ENCODE measurements around the gene HM13. TPM values are rescaled to one million over a fixed set of nuclear protein-coding genes. Genes with fewer than 3 reads are reported as not detected.
"Not testable (repeated sequence)": the region's sequence is repeated elsewhere in the genome, so short reads cannot be mapped to it uniquely, and the experiment has no call there.

Gene HM13
- total RNA-seq, 2 experiments from 2014 or later = 67.3 to 69.4 TPM

DNA sequence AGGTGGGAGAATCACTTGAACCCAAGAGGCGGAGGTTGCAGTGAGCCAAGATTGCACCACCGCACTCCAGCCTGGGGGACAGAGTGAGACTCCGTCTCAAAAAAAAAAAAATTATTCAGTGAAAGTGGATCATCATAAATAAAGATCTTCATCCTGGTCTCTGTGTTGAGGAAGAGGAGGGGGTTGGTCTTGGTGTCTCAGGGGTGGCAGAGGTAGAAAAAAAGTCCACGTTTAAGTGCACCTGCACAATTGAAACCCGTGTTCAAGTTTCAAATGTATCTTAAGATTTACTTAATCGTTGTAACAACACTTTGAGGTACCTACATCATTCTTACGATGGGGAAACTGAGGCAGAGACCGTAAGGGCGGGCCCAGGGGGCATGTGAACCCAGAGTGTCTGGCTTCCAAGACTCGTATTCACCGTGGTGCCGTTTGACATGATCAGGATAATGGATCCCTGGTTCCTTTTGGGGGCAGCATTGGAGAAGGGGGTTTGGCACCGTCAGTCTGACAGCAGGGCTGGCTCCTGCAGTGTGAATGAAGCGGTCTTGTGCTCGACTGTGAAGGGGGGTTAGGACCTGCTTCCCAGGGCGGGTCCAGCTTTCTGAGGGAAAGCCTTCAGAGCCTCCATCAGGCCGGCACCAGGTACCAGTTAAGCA is 57.9 kb downstream of the HM13 start:
- no peaks in the 10 kb centered on the region for H3K36me3 Mint-ChIP-seq (ENCODE audit: low read depth)
- intact Hi-C loops (cut with micrococcal nuclease) = loop anchor here (2.0 to 5.0 kb wide), 2 partner anchors 57 to 105 kb away; partner anchors contain the start of gene HM13
- peak; percentile 26 for DNase-seq
- H3K27me3 Mint-ChIP-seq (ENCODE audit: low read depth) = no peaks in the 10 kb centered on the region
- CTCF ChIA-PET = interaction anchor here (0.6 to 14.0 kb wide), 5 partner anchors 14 to 79 kb away, joined by 3 to 330 read pairs (median 5); no protein-coding TSS in a partner anchor
- peak overlapping the region; percentile 78 for H3K4me3 Mint-ChIP-seq
- H3K27ac Mint-ChIP-seq = peak overlapping the region; percentile 84
- H3K9me3 Mint-ChIP-seq = no peaks in the 10 kb centered on the region
- H3K4me1 Mint-ChIP-seq (ENCODE audit: low read depth) = peaks cover 18% of the 10 kb centered on the region

DNA sequence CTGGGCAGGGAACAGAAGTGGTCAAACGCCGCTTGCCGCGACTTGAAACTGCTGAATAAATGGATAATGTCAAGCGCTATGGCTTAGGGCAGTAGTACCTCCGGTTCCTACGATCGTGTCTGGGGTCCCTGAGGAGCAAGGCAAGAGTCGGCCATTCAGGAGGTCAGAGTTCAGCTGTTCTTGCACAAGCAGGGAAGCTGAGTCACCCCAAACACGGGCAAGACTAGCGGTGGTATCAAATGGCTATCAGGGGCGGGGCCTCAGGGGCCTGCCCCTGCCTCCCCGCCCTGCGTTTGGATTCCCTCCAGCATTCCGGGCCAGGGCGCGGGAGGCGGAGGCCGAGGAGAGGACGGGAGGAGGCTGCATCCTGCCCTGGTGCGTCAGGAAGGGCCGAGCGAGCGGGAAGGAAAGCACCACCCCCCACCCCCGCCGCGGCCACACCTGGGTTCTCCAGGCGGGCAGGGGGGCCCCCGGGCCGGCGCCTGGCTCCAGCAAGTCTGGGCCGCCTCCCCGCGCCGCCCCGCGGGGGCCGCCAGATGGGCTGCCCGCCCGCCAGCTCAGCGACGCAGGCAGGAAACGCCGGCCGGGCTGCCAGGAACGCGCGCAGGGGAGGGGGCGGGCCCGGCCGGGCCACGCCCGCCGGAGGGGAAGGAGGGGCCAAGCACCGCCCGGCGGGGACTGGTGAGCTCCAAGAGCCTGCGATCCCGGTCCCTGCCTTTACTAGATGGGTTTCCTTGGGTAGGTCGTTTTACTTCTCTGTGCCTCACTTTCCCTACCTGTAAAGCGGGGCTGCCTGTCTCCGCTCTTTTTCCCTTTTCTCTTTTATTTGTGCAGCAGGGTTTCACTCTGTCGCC is 58.7 kb downstream of the HM13 start:
- H3K4me3 Mint-ChIP-seq = peak overlapping the region; percentile 86
- intact Hi-C loops (cut with micrococcal nuclease) = loop anchor here (1.0 to 5.0 kb wide), 6 partner anchors 13 to 150 kb away; partner anchors contain the start of genes HM13 and ID1
- H3K4me1 Mint-ChIP-seq (ENCODE audit: low read depth) = peaks cover 23% of the 10 kb centered on the region
- H3K9me3 Mint-ChIP-seq = no peaks in the 10 kb centered on the region
- no peaks in the 10 kb centered on the region for H3K27me3 Mint-ChIP-seq (ENCODE audit: low read depth)
- CTCF ChIA-PET = interaction anchor here (0.6 to 14.0 kb wide), 5 partner anchors 15 to 213 kb away, joined by 3 to 330 read pairs (median 3); no protein-coding TSS in a partner anchor
- peak; percentile 92 for DNase-seq
- H3K36me3 Mint-ChIP-seq (ENCODE audit: low read depth) = no peaks in the 10 kb centered on the region
- H3K27ac Mint-ChIP-seq = peak overlapping the region; percentile 85

GRCh38 chr20:31573555-31574321 is 59.5 kb downstream of the HM13 start:
- Mint-ChIP-seq H3K27ac (peak overlapping the region; percentile 85), H3K9me3 (no peaks in the 10 kb centered on the region), H3K36me3 (ENCODE audit: low read depth) (no peaks in the 10 kb centered on the region), H3K27me3 (ENCODE audit: low read depth) (no peaks in the 10 kb centered on the region), H3K4me3 (peak overlapping the region; percentile 86), H3K4me1 (ENCODE audit: low read depth) (peaks cover 23% of the 10 kb centered on the region)
- intact Hi-C loops (cut with micrococcal nuclease) = loop anchor here (1.0 to 5.0 kb wide), 6 partner anchors 13 to 150 kb away; partner anchors contain the start of genes HM13 and ID1
- no peak for DNase-seq
- CTCF ChIA-PET = interaction anchor here (0.7 to 14.0 kb wide), 5 partner anchors 16 to 212 kb away, joined by 3 to 330 read pairs (median 3); no protein-coding TSS in a partner anchor

DNA sequence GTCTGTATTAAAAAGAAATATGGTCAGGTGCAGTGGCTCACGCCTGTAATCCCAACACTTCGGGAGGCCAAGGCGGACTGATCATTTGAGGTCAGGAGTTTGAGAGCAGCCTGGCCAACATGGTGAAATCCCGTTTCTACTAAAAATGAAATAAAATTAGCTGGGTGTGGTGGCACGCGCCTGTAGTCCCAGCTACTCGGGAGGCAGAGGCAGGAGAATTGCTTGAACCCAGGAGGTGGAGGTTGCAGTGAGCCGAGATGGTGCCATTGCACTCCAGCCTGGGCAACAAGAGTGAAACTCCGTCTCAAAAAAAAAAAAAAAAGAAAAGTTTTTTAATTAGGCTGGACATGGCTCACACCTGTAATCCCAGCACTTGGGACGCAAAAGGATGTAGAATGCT is 60.7 kb downstream of the HM13 start:
- not testable (repeated sequence) for H3K9me3 Mint-ChIP-seq; H3K36me3 Mint-ChIP-seq (ENCODE audit: low read depth); H3K27ac Mint-ChIP-seq; H3K27me3 Mint-ChIP-seq (ENCODE audit: low read depth); H3K4me3 Mint-ChIP-seq; DNase-seq
- H3K4me1 Mint-ChIP-seq (ENCODE audit: low read depth) = peaks cover 23% of the 10 kb centered on the region
- intact Hi-C loops (cut with micrococcal nuclease) = loop anchor here (5.0 kb wide), 1 partner anchor 102 kb away; no protein-coding TSS in a partner anchor
- CTCF ChIA-PET = interaction anchor here (0.6 to 14.0 kb wide), 4 partner anchors 17 to 1012 kb away, joined by 3 to 330 read pairs (median 69); no protein-coding TSS in a partner anchor

- H3K4me1 Mint-ChIP-seq (ENCODE audit: low read depth) = peaks cover 20% of the 10 kb centered on the region
- CTCF ChIA-PET = interaction anchor here (0.7 to 14.0 kb wide), 4 partner anchors 14 to 1202 kb away, joined by 3 to 330 read pairs (median 4); no protein-coding TSS in a partner anchor
Observed at GRCh38 chr20:31576751-31577150, 62.5 kb downstream of the HM13 start.

GRCh38 chr20:31577194-31577593 is 63.0 kb downstream of the HM13 start:
- H3K27me3 Mint-ChIP-seq (ENCODE audit: low read depth) = no peaks in the 10 kb centered on the region
- DNase-seq = no peak
- H3K4me1 Mint-ChIP-seq (ENCODE audit: low read depth) = peaks cover 17% of the 10 kb centered on the region
- intact Hi-C loops (cut with micrococcal nuclease) = no loop called here
- CTCF ChIA-PET = interaction anchor here (0.7 to 14.0 kb wide), 5 partner anchors 8 to 1201 kb away, joined by 3 to 330 read pairs (median 6); no protein-coding TSS in a partner anchor
- peak overlapping the region; percentile 26 for H3K27ac Mint-ChIP-seq
- no peak overlapping the region for H3K4me3 Mint-ChIP-seq
- no peaks in the 10 kb centered on the region for H3K9me3 Mint-ChIP-seq
- no peaks in the 10 kb centered on the region for H3K36me3 Mint-ChIP-seq (ENCODE audit: low read depth)

More at GRCh38 chr20:31576751-31577150, 62.5 kb downstream of the HM13 start:
- no peak overlapping the region for H3K4me3 Mint-ChIP-seq
- intact Hi-C loops (cut with micrococcal nuclease) = no loop called here
- no peaks in the 10 kb centered on the region for H3K36me3 Mint-ChIP-seq (ENCODE audit: low read depth)
- no peak for DNase-seq
- no peaks in the 10 kb centered on the region for H3K9me3 Mint-ChIP-seq
- H3K27me3 Mint-ChIP-seq (ENCODE audit: low read depth) = no peaks in the 10 kb centered on the region
- no peak overlapping the region for H3K27ac Mint-ChIP-seq

GRCh38 chr20:31578448-31579138 is 64.4 kb downstream of the HM13 start:
- H3K27me3 Mint-ChIP-seq (ENCODE audit: low read depth) = no peaks in the 10 kb centered on the region

DNA sequence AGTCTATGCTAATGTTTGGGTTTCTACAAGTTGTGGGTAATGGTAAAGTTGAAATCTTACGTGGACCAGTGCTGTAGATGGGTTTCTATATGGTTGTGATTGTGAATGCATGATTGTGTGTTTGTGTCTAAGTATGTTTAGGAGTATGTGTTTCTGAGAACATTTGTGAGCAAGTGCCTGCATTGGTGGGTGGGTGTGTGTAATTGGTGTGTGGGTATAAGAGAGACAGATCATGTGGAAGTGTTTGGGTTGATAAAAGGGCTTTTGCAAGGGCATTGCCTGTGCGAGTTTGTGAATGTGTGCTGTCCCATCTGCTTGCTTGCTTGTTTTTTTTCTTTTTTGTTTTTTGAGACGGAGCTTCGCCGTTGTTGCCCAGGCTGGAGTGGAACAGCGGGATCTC is 65.0 kb downstream of the HM13 start:
- H3K4me3 Mint-ChIP-seq = no peak overlapping the region
- no peak for DNase-seq
- H3K27ac Mint-ChIP-seq = no peak overlapping the region
- intact Hi-C loops (cut with micrococcal nuclease) = no loop called here
- H3K36me3 Mint-ChIP-seq (ENCODE audit: low read depth) = no peaks in the 10 kb centered on the region
- CTCF ChIA-PET = no interaction called here
- H3K27me3 Mint-ChIP-seq (ENCODE audit: low read depth) = no peaks in the 10 kb centered on the region
- H3K9me3 Mint-ChIP-seq = no peaks in the 10 kb centered on the region
- peaks cover 5% of the 10 kb centered on the region for H3K4me1 Mint-ChIP-seq (ENCODE audit: low read depth)

More at GRCh38 chr20:31578448-31579138, 64.4 kb downstream of the HM13 start:
- Mint-ChIP-seq H3K36me3 (ENCODE audit: low read depth) (no peaks in the 10 kb centered on the region), H3K4me1 (ENCODE audit: low read depth) (peaks cover 12% of the 10 kb centered on the region), H3K4me3 (no peak overlapping the region), H3K27ac (no peak overlapping the region), H3K9me3 (no peaks in the 10 kb centered on the region)
- no peak for DNase-seq
- CTCF ChIA-PET = interaction anchor here (0.6 to 14.0 kb wide), 5 partner anchors 9 to 33 kb away, joined by 3 to 330 read pairs (median 6); no protein-coding TSS in a partner anchor
- intact Hi-C loops (cut with micrococcal nuclease) = no loop called here

DNA sequence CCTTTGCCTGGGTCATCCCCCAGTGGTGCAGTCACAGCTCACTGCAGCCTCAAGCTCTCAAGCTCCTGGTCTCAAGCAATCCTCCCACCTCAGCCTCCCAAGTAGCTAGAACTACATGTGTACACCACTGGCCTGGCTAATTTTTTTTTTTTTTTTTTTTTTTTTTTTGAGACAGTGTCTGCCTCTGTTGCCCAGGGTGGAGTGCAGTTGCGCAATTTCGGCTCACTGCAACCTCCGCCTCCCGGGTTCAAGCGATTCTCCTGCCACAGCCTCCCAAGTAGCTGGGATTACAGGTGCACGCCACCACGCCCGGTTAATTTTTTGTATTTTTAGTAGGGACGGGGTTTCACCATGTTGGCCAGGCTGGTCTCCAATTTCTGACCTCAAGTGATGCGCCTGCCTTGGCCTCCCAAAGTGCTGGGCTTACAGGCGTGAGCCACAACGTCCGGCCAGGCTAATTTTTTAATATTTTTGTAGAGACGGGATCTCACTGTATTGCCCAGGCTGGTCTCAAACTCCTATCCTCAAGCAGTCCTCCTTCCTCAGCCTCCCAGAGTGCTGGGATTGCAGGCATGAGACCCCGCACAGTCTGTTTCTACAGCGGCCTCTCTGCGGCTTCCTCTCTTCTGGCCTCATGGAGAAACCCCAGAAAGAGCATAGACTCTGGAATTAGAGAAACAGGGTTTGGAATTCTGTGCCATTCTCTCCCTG is 65.9 kb downstream of the HM13 start:
- H3K27ac Mint-ChIP-seq; H3K4me3 Mint-ChIP-seq; H3K9me3 Mint-ChIP-seq; H3K36me3 Mint-ChIP-seq (ENCODE audit: low read depth); DNase-seq; H3K27me3 Mint-ChIP-seq (ENCODE audit: low read depth); H3K4me1 Mint-ChIP-seq (ENCODE audit: low read depth); intact Hi-C loops (cut with micrococcal nuclease): not testable (repeated sequence)
- CTCF ChIA-PET = interaction anchor here (1.5 kb wide), 1 partner anchor 33 kb away, joined by 6 read pairs; no protein-coding TSS in a partner anchor

GRCh38 chr20:31580706-31581105 is 66.5 kb downstream of the HM13 start:
- peaks cover 5% of the 10 kb centered on the region for H3K4me1 Mint-ChIP-seq (ENCODE audit: low read depth)
- CTCF ChIA-PET = interaction anchor here (1.5 kb wide), 1 partner anchor 32 kb away, joined by 6 read pairs; no protein-coding TSS in a partner anchor
- no peak for DNase-seq
- no peaks in the 10 kb centered on the region for H3K36me3 Mint-ChIP-seq (ENCODE audit: low read depth)
- intact Hi-C loops (cut with micrococcal nuclease) = no loop called here
- no peak overlapping the region for H3K4me3 Mint-ChIP-seq
- H3K27me3 Mint-ChIP-seq (ENCODE audit: low read depth) = peaks cover 4% of the 10 kb centered on the region
- H3K9me3 Mint-ChIP-seq = no peaks in the 10 kb centered on the region
- no peak overlapping the region for H3K27ac Mint-ChIP-seq

DNA sequence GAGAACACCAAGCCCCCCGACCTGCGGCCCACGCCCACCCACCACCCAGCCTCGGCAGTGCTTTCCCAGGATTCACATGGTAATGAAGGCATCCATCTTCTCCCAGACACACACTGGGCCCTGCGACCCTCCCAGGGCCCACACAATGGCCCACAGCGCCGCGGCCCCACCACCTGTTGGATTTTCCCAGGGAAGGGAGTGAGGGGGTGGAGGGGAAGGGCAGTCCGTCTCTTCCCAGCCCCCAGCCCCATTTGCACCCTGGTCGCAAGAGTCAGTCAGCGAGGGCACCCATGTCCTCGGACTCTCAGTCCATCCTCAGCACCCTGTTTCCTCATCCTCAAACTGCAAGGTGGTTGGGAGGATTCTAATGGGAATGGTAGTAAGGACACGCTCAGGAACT is 67.1 kb downstream of the HM13 start:
- CTCF ChIA-PET = no interaction called here
- no peak for DNase-seq
- Mint-ChIP-seq H3K9me3 (no peaks in the 10 kb centered on the region), H3K36me3 (ENCODE audit: low read depth) (no peaks in the 10 kb centered on the region), H3K27ac (no peak overlapping the region), H3K4me1 (ENCODE audit: low read depth) (peaks cover 5% of the 10 kb centered on the region), H3K4me3 (no peak overlapping the region), H3K27me3 (ENCODE audit: low read depth) (peaks cover 9% of the 10 kb centered on the region)
- intact Hi-C loops (cut with micrococcal nuclease) = no loop called here

Measured in activated naive CD4-positive, alpha-beta T cell treated with anti-CD3 and anti-CD28 coated beads for 36 hours (primary cell).